ENCODE data around the gene PRKCE. TPM values are rescaled to one million over a fixed set of nuclear protein-coding genes. Genes with fewer than 3 reads are reported as not detected.

The PRKCE gene
- total RNA-seq, 1 donor from 2014 or later: 30.5 TPM

DNA sequence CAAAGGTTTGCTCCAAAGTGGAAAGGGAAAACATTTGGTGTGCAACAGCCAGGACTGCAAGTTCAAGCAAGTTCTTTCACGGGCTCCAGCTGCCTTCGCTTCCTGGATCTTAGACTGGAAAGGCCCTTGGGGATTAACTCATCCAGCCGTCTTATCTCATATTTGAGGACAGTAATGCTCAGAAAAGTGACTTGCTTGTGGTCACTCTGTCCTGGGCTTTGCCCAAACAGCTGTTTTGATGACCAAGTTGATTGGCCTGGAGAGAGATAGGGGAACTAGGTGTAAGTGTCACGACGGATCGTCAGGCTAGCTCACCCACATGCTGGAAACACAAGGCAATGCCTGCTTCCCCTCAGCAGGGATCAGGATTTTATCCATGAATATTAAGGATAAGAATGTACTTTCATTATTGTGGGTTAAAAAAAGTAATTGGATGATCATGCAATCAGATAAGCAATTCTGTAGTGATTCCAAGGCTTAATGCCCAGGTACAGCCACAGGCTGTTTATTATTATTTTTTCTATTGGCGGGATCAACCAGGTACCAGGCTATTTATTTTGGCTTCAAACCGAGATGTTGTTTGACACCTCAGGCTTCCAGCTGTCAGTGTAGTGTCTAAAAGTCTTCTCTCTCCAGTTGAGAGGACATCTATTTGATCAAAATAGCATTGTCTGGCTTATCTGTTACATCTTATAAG, 483.2 kb downstream of the PRKCE start:
- peak; percentile 87 for ATAC-seq
- intact Hi-C loops (cut with DNase I): no loop called here
- no peak for DNase-seq (ENCODE audit: low spot score)

DNA sequence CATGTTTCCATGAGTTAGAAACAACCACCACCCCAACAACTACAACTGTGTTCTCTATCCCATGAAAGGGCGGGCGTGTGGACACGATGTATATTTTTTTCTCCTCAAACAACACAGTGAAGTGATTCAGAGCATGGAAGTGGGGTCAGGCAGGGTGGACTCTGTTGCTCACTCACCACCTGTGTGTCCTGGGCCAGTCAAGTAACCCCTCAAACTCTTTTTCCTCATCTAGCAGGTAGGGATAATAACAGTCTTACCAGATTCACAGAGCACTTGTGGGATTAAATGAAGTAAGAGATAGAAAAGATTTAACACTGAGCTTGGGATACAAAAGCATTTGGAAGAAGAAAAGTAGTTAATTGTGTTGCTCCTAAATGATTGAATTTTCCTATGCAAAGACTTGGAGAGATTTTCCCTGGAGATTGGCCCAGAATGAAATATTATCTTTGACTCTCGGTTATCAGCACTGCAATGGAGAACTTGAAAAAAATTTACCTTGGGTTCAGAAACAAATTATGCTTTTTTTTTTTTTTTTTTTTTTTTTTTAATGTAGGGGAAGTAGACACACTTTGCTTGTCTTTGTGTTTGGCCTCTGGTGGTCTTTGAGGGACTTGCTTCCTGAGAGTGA, 483.9 kb downstream of the PRKCE start:
- intact Hi-C loops (cut with DNase I): no loop called here

DNA sequence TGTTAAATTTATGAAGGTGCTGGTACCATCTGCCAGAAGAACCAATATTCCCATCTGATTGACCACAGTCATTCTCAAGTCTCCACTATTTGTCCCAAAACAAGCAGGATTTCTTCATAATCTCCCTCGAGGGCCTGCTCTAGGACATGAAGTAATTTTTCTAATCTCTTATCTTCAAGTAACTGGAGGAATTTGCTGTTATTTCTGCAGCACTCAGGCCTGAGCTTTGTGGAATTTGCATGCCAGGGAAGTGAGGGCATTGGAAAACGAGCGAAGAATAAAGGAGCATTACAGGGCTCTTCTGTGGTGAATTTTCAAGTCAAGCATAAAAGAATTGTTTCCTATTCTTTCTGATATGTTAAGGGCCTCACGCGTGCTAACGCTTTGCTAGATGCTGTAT, 484.5 kb downstream of the PRKCE start:
- intact Hi-C loops (cut with DNase I): no loop called here
- ATAC-seq: peak; percentile 77
- no peak for DNase-seq (ENCODE audit: low spot score)

More for the DNA sequence above, 483.9 kb downstream of the PRKCE start:
- DNase-seq (ENCODE audit: low spot score) (no peak), ATAC-seq (peak; percentile 20)

GRCh38 chr2:46136481-46136880, 485.0 kb downstream of the PRKCE start:
- intact Hi-C loops (cut with DNase I): no loop called here
- ATAC-seq: no peak
- DNase-seq (ENCODE audit: low spot score): no peak

GRCh38 chr2:46136953-46137352, 485.5 kb downstream of the PRKCE start:
- intact Hi-C loops (cut with DNase I): no loop called here
- DNase-seq (ENCODE audit: low spot score) (no peak), ATAC-seq (no peak)

DNA sequence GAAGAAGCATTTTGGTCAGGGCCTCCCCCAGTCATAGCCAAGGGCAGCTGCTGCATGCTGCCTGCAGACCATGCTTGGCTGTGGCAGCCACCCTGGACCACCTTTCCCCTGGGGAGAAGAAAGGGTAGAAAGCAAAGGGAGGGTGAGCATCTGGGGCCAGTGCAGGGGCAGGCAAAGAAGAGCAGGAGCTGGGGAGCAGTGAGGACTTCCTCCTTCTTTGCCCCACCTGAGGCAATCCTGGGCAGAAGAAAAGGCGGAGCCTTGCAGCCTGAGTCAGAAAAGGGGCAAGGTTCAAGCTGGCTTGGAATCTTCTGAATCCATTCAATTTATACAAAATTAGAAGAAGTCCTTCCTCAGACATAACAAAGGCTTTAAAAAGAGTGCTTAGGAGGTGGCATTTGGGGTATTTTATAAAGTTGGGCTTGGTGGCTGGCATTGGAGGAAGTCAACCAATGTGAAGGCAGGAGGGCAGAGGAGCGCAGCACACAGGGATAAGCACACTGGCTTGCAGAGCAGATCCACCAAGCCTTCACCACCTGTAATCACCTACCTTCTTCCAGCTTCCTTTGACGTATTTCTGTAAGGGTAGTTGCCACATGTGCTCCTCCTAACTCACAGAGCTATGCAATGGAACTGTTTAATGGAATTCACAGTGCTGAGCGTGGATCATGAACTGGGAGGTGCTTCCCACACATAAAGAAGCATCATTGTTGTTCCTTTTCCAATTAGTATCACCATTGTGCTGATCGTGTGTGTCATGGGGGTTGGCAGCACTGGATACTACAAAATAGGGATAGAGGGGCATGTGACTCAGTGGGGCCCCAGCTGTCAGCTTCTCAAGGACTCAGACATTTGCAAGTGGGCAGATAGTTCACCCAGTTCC, 491.3 kb downstream of the PRKCE start:
- intact Hi-C loops (cut with DNase I): no loop called here
- ATAC-seq (peak; percentile 15), DNase-seq (ENCODE audit: low spot score) (no peak)

DNA sequence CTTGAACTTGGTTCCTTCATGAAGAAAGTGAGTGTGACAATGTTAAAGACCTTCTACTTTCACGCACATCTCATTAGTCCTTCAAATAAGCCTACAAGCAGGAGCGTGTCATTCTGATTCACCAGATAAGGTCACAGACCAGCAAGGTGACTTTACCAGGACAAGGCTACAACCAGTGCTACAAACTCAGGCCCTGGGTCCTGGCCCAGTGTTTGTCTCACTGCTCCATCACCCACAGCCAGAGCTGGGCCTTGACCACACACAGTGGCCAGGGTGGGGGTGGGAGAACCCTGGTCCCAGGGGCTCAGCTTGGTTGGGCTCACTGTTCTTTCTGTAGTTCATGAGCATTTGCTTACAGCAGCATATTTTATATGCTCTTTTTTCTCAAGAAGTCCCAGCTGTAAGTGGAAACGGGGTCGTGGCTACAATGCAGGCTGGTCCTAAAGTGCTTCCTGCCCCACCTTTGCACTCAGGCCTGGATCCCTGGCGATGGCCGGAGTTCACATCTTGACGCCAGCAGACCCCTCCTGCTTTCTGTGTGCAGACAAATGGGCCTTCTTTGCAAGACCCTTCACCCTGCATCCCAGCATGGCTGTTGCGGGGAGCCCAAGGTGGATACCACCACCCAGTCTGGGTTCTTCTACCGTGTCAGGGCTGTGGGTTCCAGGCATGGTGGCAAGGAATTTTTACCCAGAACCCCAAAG, 492.1 kb downstream of the PRKCE start:
- ATAC-seq (no peak), DNase-seq (ENCODE audit: low spot score) (no peak)
- intact Hi-C loops (cut with DNase I): no loop called here

GRCh38 chr2:46144133-46144800, 492.8 kb downstream of the PRKCE start:
- ATAC-seq (no peak), DNase-seq (ENCODE audit: low spot score) (no peak)
- intact Hi-C loops (cut with DNase I): no loop called here

DNA sequence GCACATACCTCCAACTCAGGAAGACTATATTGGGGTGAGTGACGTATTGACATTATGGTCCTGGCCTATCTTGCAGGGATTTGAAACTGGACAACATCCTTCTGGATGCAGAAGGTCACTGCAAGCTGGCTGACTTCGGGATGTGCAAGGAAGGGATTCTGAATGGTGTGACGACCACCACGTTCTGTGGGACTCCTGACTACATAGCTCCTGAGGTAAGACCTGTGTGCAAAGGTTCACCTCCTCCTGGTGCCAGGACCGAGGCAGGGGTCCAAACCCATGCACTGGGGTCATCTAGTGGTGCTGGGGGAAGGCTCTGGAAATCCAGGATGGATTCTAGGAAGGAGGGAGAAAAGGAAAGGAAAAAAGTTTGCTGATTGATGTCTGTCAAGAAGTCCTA, 493.5 kb downstream of the PRKCE start:
- ATAC-seq: no peak
- DNase-seq (ENCODE audit: low spot score): no peak
- intact Hi-C loops (cut with DNase I): no loop called here

GRCh38 chr2:46145840-46146239, 494.4 kb downstream of the PRKCE start:
- no peak for DNase-seq (ENCODE audit: low spot score)
- no peak for ATAC-seq
- intact Hi-C loops (cut with DNase I): no loop called here

- DNase-seq (ENCODE audit: low spot score) (no peak), ATAC-seq (no peak)
- intact Hi-C loops (cut with DNase I): no loop called here
These were observed 495.5 kb downstream of the PRKCE start for GRCh38 chr2:46146866-46147502.

GRCh38 chr2:46147626-46148368, 496.3 kb downstream of the PRKCE start:
- DNase-seq (ENCODE audit: low spot score): no peak
- ATAC-seq: no peak
- intact Hi-C loops (cut with DNase I): no loop called here

DNA sequence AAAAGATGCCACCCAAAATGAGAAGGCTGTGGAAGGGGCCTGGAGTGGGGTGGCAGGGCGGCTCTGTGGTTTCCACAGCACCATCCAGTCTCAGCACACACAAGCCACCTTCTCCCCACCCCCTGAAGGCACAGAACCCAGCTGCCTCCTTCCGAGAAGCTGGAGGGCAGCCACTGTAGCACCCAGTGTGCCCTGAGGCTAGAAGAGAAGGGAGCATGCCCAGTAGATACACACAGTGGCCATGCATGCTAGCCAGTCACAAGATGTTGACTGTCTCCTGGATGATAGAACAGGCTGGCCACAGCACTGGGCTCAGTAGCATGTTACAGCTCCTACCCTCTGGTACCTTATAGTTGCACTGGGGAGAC, 496.9 kb downstream of the PRKCE start:
- ATAC-seq: no peak
- intact Hi-C loops (cut with DNase I): no loop called here
- DNase-seq (ENCODE audit: low spot score): no peak

DNA sequence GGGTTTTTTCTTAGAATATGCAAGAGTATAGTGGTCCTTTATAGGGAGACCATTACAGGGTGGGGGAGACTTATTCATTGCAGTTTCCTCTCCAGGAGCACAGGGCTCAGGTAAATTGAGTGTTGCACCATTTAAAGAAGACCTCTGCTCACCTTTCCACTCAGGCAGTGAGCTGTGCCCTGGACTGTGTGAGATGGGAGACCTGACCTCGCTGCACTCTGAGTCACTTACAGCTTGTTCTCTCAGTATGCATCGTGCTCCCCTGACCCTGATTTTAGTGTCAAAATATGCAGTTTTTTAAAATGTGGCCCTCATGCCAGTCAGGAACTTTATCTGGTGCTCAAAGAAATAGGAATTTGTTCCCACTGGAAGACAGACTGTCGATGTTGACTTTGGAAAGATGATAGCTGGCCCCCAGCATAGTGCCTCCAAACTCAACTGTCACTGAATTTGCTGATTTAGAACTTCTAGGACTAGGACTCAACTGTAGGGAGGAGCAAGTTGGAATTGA, 499.0 kb downstream of the PRKCE start:
- ATAC-seq: no peak
- DNase-seq (ENCODE audit: low spot score): no peak
- intact Hi-C loops (cut with DNase I): no loop called here

GRCh38 chr2:46151577-46151976, 500.1 kb downstream of the PRKCE start:
- intact Hi-C loops (cut with DNase I): no loop called here
- DNase-seq (ENCODE audit: low spot score) (no peak), ATAC-seq (no peak)

- ATAC-seq (no peak), DNase-seq (ENCODE audit: low spot score) (no peak)
- intact Hi-C loops (cut with DNase I): no loop called here
These were observed 502.7 kb downstream of the PRKCE start for GRCh38 chr2:46153996-46154753.

Measured in sciatic nerve (tissue), 2 donors.